Measurements from ENCODE around the gene SMG6. TPM values are rescaled to one million over a fixed set of nuclear protein-coding genes. Genes with fewer than 3 reads are reported as not detected.

SMG6 gene
- total and polyA plus RNA-seq, 2 of the 13 experiments (the other 11 are each of a cell fraction or from before 2014, with no cell fraction given) = 4.6 to 14.6 TPM

GRCh38 chr17:2174468-2175293 is 128.9 kb downstream of the SMG6 start (continued):
- TF ChIP-seq, protein P1, sequence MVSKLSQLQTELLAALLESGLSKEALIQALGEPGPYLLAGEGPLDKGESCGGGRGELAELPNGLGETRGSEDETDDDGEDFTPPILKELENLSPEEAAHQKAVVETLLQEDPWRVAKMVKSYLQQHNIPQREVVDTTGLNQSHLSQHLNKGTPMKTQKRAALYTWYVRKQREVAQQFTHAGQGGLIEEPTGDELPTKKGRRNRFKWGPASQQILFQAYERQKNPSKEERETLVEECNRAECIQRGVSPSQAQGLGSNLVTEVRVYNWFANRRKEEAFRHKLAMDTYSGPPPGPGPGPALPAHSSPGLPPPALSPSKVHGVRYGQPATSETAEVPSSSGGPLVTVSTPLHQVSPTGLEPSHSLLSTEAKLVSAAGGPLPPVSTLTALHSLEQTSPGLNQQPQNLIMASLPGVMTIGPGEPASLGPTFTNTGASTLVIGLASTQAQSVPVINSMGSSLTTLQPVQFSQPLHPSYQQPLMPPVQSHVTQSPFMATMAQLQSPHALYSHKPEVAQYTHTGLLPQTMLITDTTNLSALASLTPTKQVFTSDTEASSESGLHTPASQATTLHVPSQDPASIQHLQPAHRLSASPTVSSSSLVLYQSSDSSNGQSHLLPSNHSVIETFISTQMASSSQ (IDR thresholded peaks at IDR 0.05; ENCODE audit: low read depth) = no peak
- TF ChIP-seq, protein P1 (CRISPR knock-in tag; IDR thresholded peaks at IDR 0.05; ENCODE audit: borderline replicate concordance) = peak; percentile 7; the same call in 1 of the 2 replicates
- TF ChIP-seq, protein P2, sequence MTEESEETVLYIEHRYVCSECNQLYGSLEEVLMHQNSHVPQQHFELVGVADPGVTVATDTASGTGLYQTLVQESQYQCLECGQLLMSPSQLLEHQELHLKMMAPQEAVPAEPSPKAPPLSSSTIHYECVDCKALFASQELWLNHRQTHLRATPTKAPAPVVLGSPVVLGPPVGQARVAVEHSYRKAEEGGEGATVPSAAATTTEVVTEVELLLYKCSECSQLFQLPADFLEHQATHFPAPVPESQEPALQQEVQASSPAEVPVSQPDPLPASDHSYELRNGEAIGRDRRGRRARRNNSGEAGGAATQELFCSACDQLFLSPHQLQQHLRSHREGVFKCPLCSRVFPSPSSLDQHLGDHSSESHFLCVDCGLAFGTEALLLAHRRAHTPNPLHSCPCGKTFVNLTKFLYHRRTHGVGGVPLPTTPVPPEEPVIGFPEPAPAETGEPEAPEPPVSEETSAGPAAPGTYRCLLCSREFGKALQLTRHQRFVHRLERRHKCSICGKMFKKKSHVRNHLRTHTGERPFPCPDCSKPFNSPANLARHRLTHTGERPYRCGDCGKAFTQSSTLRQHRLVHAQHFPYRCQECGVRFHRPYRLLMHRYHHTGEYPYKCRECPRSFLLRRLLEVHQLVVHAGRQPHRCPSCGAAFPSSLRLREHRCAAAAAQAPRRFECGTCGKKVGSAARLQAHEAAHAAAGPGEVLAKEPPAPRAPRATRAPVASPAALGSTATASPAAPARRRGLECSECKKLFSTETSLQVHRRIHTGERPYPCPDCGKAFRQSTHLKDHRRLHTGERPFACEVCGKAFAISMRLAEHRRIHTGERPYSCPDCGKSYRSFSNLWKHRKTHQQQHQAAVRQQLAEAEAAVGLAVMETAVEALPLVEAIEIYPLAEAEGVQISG (CRISPR knock-in tag; IDR thresholded peaks at IDR 0.05) = peak; percentile 29; the same call in 1 of the 2 replicates
- TF ChIP-seq, protein P3, sequence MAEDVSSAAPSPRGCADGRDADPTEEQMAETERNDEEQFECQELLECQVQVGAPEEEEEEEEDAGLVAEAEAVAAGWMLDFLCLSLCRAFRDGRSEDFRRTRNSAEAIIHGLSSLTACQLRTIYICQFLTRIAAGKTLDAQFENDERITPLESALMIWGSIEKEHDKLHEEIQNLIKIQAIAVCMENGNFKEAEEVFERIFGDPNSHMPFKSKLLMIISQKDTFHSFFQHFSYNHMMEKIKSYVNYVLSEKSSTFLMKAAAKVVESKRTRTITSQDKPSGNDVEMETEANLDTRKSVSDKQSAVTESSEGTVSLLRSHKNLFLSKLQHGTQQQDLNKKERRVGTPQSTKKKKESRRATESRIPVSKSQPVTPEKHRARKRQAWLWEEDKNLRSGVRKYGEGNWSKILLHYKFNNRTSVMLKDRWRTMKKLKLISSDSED (CRISPR knock-in tag; IDR thresholded peaks at IDR 0.05) = no peak
- TF ChIP-seq TCF12 (IDR thresholded peaks at IDR 0.05) (no peak), TCF12 (CRISPR knock-in tag; IDR thresholded peaks at IDR 0.05) (0 out of 2 replicates have a peak, but pooled peaks have one; percentile 45), CHD4 (IDR thresholded peaks at IDR 0.05; ENCODE audit: borderline replicate concordance, low read length) (no peak), SIN3A (IDR thresholded peaks at IDR 0.05; ENCODE audit: borderline replicate concordance, low read depth, low read length) (peak; percentile 46; the same call in 1 of the 2 replicates), RERE (CRISPR knock-in tag; IDR thresholded peaks at IDR 0.05; ENCODE audit: low read depth) (peak; percentile 46; the same call in 1 of the 2 replicates), FOSL1 (CRISPR knock-in tag; IDR thresholded peaks at IDR 0.05; ENCODE audit: borderline replicate concordance) (no peak), MTERF4 (CRISPR knock-in tag; IDR thresholded peaks at IDR 0.05) (no peak)
- TF ChIP-seq, protein P4, sequence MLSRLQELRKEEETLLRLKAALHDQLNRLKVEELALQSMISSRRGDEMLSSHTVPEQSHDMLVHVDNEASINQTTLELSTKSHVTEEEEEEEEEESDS (CRISPR knock-in tag; IDR thresholded peaks at IDR 0.05; ENCODE audit: borderline replicate concordance) = peak; percentile 82; the same call in 1 of the 2 replicates

Measured in HepG2 (cell line).